Retina (tissue), 1 donor: Measurements from ENCODE around the gene NFATC2.
A peak's percentile ranks its signal among the peaks of the same experiment; 100 is the strongest.
"Not testable (repeated sequence)": the region's sequence is repeated elsewhere in the genome, so short reads cannot be mapped to it uniquely, and the experiment has no call there.

Experiments used
- DNase-seq: peaks from one replicate; pipeline ENCODE4 v3.0.0-alpha.2; 2016

Gene NFATC2

GRCh38 chr20:51542571-51543421, at the start of gene NFATC2:
NFATC2 (minus strand) TSS chr20:51542719; CDS start chr20:51542499, 220 bp downstream.
- peak; percentile 19 for DNase-seq

GRCh38 chr20:51591871-51592270, 49.4 kb upstream of the NFATC2 start:
- DNase-seq, result no peak

DNA sequence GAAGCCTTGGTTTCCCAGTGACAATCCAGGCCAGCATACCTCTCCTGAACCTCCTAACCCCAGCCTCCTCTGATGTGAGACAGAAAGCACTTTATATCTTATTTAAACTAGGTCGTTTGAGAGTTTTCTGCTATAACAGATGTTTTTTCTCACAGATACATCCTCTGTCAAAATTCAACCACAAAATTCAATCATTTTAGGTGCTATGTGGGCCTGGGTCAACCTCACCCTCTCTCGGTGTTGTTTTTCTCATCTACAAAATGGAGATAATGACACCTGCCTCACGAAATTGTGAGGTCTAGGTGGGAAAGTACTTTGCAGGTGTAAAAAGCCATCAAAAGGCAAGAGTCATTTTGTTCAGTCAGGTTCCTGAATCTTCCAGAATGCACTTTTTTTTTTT, 46.2 kb upstream of the NFATC2 start:
- DNase-seq, result no peak

DNA sequence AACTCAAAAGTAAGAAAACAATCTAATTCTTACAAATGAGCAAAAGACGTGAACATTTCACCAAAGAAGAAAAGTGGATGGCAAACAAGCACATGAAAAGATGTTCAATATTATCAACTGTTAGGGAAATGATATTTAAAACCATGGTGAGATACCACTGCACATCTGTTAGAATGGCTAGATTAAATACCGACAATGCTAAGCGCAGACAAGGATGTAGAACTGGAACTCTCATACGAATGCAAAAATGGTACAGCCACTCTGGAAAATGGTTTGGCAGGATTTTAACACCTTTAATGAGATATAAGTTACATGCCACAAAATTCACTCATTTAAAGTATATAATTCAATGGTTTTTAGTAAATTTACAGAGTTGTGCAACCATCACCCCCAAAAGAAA, 44.6 kb upstream of the NFATC2 start:
- no peak for DNase-seq

GRCh38 chr20:51586005-51586440, 43.5 kb upstream of the NFATC2 start:
- no peak for DNase-seq

GRCh38 chr20:51585148-51585547, 42.6 kb upstream of the NFATC2 start:
- DNase-seq, result no peak

- no peak for DNase-seq
Measured at GRCh38 chr20:51584737-51585136, 42.2 kb upstream of the NFATC2 start.

DNA sequence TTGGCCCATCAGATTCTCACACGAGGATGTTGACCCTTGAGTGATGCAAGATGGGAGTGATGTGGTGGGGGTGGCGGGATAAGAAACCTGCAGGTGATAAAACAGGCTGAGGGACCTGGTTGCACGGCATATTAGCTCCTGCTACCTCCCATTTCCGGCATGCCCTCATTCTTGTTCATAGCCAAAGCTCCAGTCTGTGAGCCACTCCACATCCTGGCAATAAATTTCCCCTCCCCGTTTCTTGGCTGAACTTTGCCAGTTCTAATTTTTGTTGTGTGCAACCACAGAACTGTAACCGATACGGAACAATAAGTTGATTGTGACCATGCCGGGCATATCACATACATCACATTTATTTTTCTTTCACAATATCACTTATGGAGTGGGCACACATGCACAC, 41.6 kb upstream of the NFATC2 start:
- no peak for DNase-seq

- DNase-seq, result no peak
Measured at GRCh38 chr20:51583499-51583898, 41.0 kb upstream of the NFATC2 start.

DNA sequence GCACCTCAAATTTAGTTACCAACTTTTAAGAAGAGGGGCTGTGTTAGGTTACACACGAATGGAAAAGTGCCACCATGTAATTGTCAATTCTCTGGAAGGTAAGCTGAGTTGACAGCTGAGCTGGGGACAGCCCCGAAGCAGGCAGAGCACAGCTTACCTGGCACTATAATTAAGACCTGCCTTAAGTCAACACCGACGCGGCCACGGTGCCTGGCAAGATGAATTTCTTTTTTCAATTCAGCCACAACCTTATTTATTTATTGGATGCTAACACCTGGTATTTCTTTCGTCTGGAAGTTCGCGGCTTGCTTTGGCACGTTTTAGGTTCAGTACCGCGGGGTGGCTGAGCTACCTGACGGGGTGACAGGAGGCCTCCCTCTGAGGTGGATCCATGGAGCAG, 40.6 kb upstream of the NFATC2 start:
- no peak for DNase-seq

GRCh38 chr20:51581571-51581970, 39.1 kb upstream of the NFATC2 start:
- no peak for DNase-seq

- no peak for DNase-seq
Measured at GRCh38 chr20:51579137-51579536, 36.6 kb upstream of the NFATC2 start.

DNA sequence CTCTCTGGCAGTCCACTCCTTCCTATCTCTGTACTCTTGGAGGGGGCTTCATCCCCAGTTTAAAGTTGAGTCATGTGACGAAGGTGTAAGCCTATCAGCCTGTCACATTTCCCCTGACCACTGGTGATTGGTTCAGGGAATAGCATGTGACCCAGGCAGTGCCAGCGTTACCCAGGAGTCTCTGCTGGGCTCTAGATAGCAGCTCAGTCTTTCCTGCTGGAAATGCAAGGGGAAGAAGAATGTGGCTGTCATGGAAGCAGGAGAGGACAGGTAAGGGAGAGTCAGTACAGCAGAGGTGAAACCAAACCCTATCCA, 35.6 kb upstream of the NFATC2 start:
- DNase-seq, result no peak

DNA sequence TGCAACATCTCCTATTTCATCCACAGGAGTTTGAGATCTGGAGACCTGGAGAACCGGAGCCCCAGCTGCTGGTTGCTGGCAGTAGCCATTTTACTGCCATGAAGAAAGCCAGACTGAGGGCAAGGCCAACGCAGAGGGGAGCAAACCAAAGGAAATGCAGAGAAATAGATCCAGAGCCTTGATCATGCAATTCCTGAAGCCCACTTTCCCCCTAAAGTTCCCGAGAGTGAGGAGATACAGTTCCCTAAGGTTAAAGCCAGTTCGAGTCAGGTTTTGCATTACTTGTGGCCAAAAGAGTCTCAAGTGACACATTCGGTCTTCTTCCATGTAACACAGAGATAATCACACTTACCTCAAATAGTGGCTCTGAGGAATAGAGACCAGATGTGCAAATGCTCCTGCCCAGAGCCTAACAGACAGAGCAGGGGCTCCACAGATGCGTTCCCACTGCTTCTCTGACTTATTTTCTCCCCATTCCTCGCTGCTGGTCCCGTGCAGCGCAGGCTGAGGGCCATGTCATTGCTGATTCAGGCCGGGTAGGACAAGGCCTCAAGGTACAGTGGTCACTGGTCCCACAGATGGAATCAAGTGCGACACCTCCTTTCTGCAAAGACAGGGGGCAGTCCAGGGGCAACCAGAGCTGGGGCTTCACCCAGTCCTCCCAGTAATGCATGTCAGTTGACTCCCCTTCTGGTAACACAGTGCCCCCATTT, 35.1 kb upstream of the NFATC2 start:
- no peak for DNase-seq

GRCh38 chr20:51575486-51575885, 33.0 kb upstream of the NFATC2 start:
- DNase-seq, result no peak

DNA sequence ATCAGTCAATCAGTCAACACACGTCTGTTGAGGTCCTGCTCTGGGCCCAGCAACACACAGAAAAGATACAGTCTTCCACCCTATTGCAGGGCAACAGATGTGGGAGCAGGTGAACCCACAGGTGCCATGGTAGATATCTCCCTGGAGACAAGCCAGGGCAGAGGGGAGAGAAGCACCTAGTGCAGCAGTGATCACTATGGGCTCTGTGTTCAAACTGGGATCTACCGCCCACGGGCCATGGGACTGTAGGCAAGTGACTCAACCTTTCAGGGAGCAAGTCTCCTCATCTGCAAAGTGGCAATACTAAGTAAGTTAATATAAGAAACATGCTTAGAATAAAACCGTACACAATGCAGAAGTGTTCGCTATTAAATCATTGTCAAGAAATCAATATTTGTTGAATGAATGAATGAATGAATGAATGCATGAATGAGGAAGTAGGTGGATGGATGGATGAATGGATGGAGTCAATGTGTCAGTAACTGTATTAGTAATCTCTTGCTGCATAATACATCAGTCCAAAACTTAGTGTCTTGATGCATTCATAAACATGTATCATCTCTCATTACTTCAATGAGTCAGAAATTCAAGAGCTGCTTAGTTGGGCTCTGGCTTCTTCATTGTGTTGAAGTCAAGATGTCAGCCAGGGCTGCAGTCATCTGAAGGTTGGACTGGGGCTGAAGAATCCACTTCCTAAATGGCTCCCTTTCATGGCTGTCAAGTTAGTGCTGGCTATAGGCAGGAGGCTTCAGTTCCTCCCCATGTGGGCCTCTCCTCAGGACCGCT, 31.9 kb upstream of the NFATC2 start:
- DNase-seq, result no peak

DNA sequence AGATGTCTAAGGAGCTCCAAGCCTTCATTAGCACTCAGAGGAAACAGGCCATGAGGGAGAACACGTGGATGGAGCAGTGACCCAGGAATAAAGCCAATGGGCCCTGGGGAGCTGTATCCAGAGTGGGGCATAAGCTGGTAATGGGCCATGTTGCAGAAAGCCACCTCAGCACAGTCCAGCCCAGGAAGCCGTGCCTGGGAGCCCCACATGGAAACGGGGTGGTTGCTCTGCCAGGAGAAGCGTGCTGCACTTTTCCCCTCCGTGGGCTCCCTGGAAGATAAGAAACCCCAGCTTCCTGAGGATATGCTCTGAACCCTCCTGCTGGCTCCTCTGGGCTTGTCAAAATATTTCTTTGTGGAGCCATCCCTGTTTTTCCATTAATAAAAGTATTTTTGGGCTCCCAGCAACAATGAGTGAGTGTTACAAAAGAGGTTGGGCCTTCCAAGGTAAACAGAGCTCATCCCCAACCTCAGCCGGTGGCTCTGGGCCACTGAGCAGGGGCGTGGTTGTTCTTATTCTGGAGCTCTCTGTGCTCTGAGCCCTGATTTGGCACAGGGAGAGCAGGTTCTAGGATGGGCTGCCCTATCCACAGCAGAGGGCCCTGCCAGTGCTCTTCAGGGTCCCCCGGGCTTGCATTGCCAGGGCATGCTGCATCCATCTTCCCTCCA, 31.2 kb upstream of the NFATC2 start:
- DNase-seq, result no peak

GRCh38 chr20:51571460-51571794, 28.9 kb upstream of the NFATC2 start:
- no peak for DNase-seq

GRCh38 chr20:51570739-51571459, 28.4 kb upstream of the NFATC2 start:
- DNase-seq, result no peak

DNA sequence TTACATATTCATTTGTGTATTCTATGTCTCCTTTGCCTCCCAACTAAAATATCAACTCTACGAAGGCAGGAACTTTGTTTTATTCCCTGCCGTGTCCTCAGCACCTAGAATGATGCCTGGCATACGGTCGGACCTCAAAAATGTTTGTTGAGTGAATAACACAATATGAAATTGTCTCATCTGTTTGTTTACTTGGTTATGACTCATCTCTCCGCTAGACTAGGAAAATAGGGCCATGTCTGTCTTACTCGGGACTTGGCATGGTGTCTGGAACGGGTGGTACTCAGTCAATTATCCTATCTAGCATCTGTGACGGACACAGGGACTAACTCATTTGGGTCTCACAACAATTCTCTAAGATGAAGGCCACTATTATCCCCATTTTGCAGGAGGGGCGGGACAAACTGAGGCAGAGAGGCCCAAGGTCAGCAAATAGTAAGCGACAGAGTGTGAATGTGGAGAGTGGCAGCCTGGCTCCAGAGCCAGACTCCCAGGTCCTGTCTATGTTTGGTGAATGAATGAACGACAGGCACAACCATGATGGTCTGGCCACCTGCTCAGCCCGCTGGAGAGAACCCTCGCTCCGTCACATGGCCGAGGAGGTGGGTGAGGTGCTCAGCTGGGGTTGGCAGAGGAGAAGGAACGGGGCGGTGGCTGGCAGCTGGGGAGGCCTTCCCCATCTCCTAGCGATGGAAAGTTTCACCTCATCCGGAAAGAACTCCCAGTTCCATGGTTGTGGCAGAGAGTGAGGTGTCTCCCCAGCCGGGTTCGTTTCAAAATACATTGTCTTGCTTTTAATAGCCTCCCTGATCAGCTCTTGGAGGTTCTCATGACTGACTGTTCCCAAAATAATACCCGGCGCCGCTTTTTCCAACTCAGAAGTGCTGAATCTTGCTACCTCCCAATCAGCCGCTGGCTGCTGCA, 27.6 kb upstream of the NFATC2 start:
- no peak for DNase-seq

DNA sequence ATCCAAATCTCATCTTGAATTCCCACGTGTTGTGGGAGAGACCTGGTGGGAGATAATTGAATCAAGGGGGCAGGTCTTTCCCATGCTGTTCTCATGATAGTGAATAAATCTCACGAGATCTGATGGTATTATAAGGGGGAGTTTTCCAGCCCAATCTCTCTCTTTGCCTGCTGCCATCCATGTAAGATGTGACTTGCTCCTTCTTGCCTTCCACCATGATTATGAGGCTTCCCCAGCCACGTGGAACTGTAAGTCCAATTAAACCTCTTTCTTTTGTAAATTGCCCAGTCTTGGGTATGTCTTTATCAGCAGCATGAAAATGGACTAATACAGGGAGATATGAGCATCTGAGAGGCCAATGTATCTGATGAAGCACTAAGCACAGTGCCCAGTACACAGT, 26.0 kb upstream of the NFATC2 start:
- DNase-seq, result not testable (repeated sequence)
